ENCODE data around the gene LDLR. TPM values are rescaled to one million over a fixed set of nuclear protein-coding genes. Genes with fewer than 3 reads are reported as not detected.

Gene LDLR
- total and polyA plus RNA-seq, 2 of the 4 experiments (the other 2 are of a cell fraction) = 45.2 to 53.8 TPM

DNA sequence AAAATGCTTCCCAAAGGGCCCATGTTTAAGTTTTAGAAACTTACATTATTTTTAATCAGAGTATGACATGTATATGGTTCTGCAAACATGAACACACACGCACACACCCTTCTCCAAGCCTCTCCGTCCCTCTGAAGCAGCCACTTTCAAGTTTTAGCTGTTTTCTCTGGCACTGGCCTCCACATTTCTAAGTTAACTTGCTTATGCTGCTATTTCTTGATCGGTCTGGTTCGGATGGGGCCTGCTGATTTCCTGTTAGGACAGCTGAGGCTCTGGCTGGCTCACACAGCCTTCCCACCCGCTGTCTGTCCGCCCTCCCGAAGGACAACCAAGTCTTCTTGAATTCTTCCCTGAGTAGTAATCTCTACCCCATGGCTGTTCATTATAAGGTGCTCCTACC is 61.9 kb downstream of the LDLR start:
- peak overlapping the region; percentile 5; the same call in 1 of the 2 replicates for H2AK5ac ChIP-seq (ENCODE audit: low read depth, low read length)
- H2BK5ac ChIP-seq (ENCODE audit: low read depth, low read length, poor library complexity, severe bottlenecking) = peak overlapping the region; percentile 63
- H3K14ac ChIP-seq (replicated peaks; ENCODE audit: low read depth, low read length) = no peak overlapping the region
- H2BK15ac ChIP-seq (ENCODE audit: low read depth, low read length) = peak overlapping the region; percentile 15; the same call in 1 of the 3 replicates
- peak overlapping the region; percentile 59; the same call in 1 of the 2 replicates for H3K27ac ChIP-seq (ENCODE audit: insufficient read depth, low read length)
- H2BK120ac ChIP-seq (ENCODE audit: low read depth, low read length) = peak overlapping the region; percentile 28
- no peak overlapping the region for H3K4me2 ChIP-seq (ENCODE audit: low read depth, low read length)
- ChIA-PET CTCF (no interaction called here), POLR2A (ENCODE audit: unreplicated experiment) (no interaction called here)
- peak overlapping the region; percentile 95 for H4K5ac ChIP-seq (ENCODE audit: low read depth, low read length)
- no peaks in the 10 kb centered on the region for H3K27me3 ChIP-seq (ENCODE audit: control insufficient read depth, insufficient read depth, low read length)
- TF ChIP-seq SMC3 (IDR thresholded peaks at IDR 0.05; ENCODE audit: low read depth, low read length) (no peak), BHLHE40 (IDR thresholded peaks at IDR 0.05; ENCODE audit: low read depth, low read length) (no peak)
- ATAC-seq (ENCODE audit: low read depth) (no peak), DNase-seq (no peak)
- peak overlapping the region; percentile 49; the same call in 1 of the 2 replicates for H3K9ac ChIP-seq (ENCODE audit: low read depth, low read length)
- H4K91ac ChIP-seq (ENCODE audit: insufficient read depth, low read depth, low read length) = peak overlapping the region; percentile 13; the same call in 1 of the 2 replicates
- H2AFZ ChIP-seq (replicated peaks; ENCODE audit: low read length, poor library complexity) = peak overlapping the region; percentile 64
- H3K4me1 ChIP-seq (ENCODE audit: control insufficient read depth, insufficient read depth, low read length) = peaks cover 12% of the 10 kb centered on the region
- H3K4ac ChIP-seq (ENCODE audit: low read depth, low read length) = peak overlapping the region; percentile 33; the same call in 1 of the 2 replicates
- no TSS peak for BruUV-seq (replicated peaks)
- WGBS, 2 experiments (ENCODE audit: extremely low coverage in 2 of 2, insufficient read length in 1 of 2) = 72% methylated on average over 2 of the region's 7 CpGs; no CpG with 5 or more reads in 1 of the 2 experiments
- H4K20me1 ChIP-seq (ENCODE audit: insufficient read depth, low read length) = no peaks in the 10 kb centered on the region
- no peak overlapping the region for H2AK9ac ChIP-seq (replicated peaks; ENCODE audit: low read depth, low read length, poor library complexity)
- no peak overlapping the region for H3K56ac ChIP-seq (ENCODE audit: extremely low read depth, insufficient read depth, low read length)
- in situ Hi-C loops (cut with MboI; ENCODE audit: low sequenced_read_pairs) (no loop called here), intact Hi-C loops (cut with micrococcal nuclease) (no loop called here), dilution Hi-C loops (cut with HindIII; ENCODE audit: low sequenced_read_pairs, unreplicated experiment) (no loop called here)
- H2BK20ac ChIP-seq (ENCODE audit: low read depth, low read length) = peak overlapping the region; percentile 8; the same call in 1 of the 2 replicates
- peaks cover 1% of the 10 kb centered on the region; the same call in 1 of the 2 replicates for H3K36me3 ChIP-seq (ENCODE audit: control insufficient read depth, insufficient read depth, low read length)
- H3K9me1 ChIP-seq (ENCODE audit: insufficient read depth, low read length) = peaks cover 1% of the 10 kb centered on the region; the same call in 1 of the 2 replicates
- no peak overlapping the region; the same call in 1 of the 2 replicates for H3K23ac ChIP-seq (ENCODE audit: low read depth, low read length)
- H3K79me1 ChIP-seq (ENCODE audit: low read depth in 1 of 2, low read length in 2 of 2) = peaks cover 20 to 42% of the 10 kb centered on the region in 2 experiments
- H3K18ac ChIP-seq (ENCODE audit: low read depth, low read length) = peak overlapping the region; percentile 87
- H4K8ac ChIP-seq (ENCODE audit: low read depth in 2 of 2, low read length in 2 of 2) = peak overlapping the region; percentile 66 to 68; a peak in 2 of 4 replicates
- H3K9me3 ChIP-seq (ENCODE audit: control insufficient read depth, insufficient read depth, low read length) = no peaks in the 10 kb centered on the region
- no peak overlapping the region for H3K4me3 ChIP-seq (ENCODE audit: insufficient read depth, low read depth, low read length)
